HCT116 (cell line): Measurements from ENCODE around the gene IPO8. TPM values are rescaled to one million over a fixed set of nuclear protein-coding genes. Genes with fewer than 3 reads are reported as not detected.

ENCODE experiments used
- ATAC-seq: fragments of 200-7000 bp; cut with Tn5 transposase; 2 replicates; pipeline ENCODE4 v1.9.1; 2020; ENCODE audit warnings: mild to moderate bottlenecking, moderate library complexity
- BruUV-seq: library from RNA; stranded (reverse); fragments of 400-500 nt; replicated peaks from 2 replicates; lab custom pipeline; 2021; lab: Mats Ljungman, UMichigan
- CTCF ChIA-PET: fragments of 300-600 bp; sonication (Branson Sonifier 250); formaldehyde crosslinking; loops from one replicate; lab custom pipeline; 2021; ENCODE audit warnings: antibody characterized with exemption; lab: Charles Lee
- POLR2A ChIA-PET: fragments of 300-600, 350-600 bp; sonication (Branson Sonifier 250); formaldehyde crosslinking; loops from one replicate; lab custom pipeline; 2021; ENCODE audit warnings: antibody characterized with exemption; lab: Charles Lee
- RAD21 ChIA-PET, 2 experiments: fragments of 300-600 bp; sonication (Branson Sonifier 250); formaldehyde crosslinking; loops; one replicate each; lab custom pipeline; 2023; ENCODE audit warnings: low total read pairs in 2 of 2; ENCODE audit not compliant: uncharacterized antibody in 2 of 2, unreplicated experiment in 2 of 2, low non-redundant PET in 1 of 2; lab: Charles Lee
- DNase-seq: peaks from one replicate; pipeline ENCODE4 v3.0.0-alpha.2; 2010; ENCODE audit warnings: low read depth, low spot score
- H2AFZ ChIP-seq: fragments of 200-600 bp; shearing (Covaris generic), sonication (generic); 2 replicates; pipeline ENCODE4 v1.6.1; 2017; ENCODE audit warnings: low read depth, mixed run types, mixed read lengths, antibody characterized with exemption, low read length; ENCODE audit not compliant: poor library complexity, severe bottlenecking
- H3K27ac ChIP-seq: 2 replicates; pipeline ENCODE4 v1.5.1; 2012; ENCODE audit warnings: low read depth, low read length
- H3K27me3 ChIP-seq: fragments of 200-600 bp; sonication (generic); 2 replicates; pipeline ENCODE4 v1.6.1; 2016; ENCODE audit warnings: mixed run types, low read length, mixed read lengths; ENCODE audit not compliant: insufficient read depth
- H3K36me3 ChIP-seq, 2 experiments: fragments of 200-500 bp in 1 of 2; fragments of 200-600 bp in 1 of 2; sonication (Bioruptor generic) in 1 of 2; sonication (generic) in 1 of 2; 2 replicates each; pipeline versions ENCODE4 v1.5.1 to v1.6.1; 2014 to 2016; ENCODE audit warnings: low read length in 2 of 2, inconsistent platforms in 1 of 2, mixed read lengths in 1 of 2, mixed run types in 1 of 2; ENCODE audit not compliant: insufficient read depth in 2 of 2, control insufficient read depth in 1 of 2
- H3K4me1 ChIP-seq, 2 experiments: fragments of 200-600 bp in 1 of 2; sonication (generic) in 1 of 2; 2 replicates each; pipeline versions ENCODE4 v1.5.1 to v1.6.1; 2012 to 2017; ENCODE audit warnings: low read length in 2 of 2, inconsistent platforms in 1 of 2, mild to moderate bottlenecking in 1 of 2, mixed read lengths in 1 of 2, mixed run types in 1 of 2, moderate library complexity in 1 of 2; ENCODE audit not compliant: insufficient read depth in 2 of 2, control insufficient read depth in 1 of 2
- H3K4me2 ChIP-seq: fragments of 200-600 bp; sonication (generic); 2 replicates; pipeline ENCODE4 v1.6.1; 2017; ENCODE audit warnings: mixed run types, low read length, mixed read lengths
- H3K4me3 ChIP-seq, 2 experiments: fragments of 200-600 bp in 1 of 2; sonication (generic) in 1 of 2; replicated peaks in 1 of 2; 2 replicates each; pipeline ENCODE4 v1.5.1; 2011 to 2016; ENCODE audit warnings: low read length in 2 of 2, control low read depth in 1 of 2, low read depth in 1 of 2, mild to moderate bottlenecking in 1 of 2, mixed read lengths in 1 of 2, mixed run types in 1 of 2
- H3K79me2 ChIP-seq: fragments of 200-600 bp; sonication (generic); 2 replicates; pipeline ENCODE4 v1.6.1; 2017; ENCODE audit warnings: mild to moderate bottlenecking, mixed run types, low read length, moderate library complexity, mixed read lengths; ENCODE audit not compliant: insufficient read depth
- H3K9ac ChIP-seq: fragments of 200-600 bp; sonication (generic); 2 replicates; pipeline ENCODE4 v1.6.1; 2016; ENCODE audit warnings: low read length, mixed read lengths
- H3K9me2 ChIP-seq: fragments of 200-600 bp; sonication (generic), shearing (Covaris generic); 2 replicates; pipeline ENCODE4 v1.6.1; 2017; ENCODE audit warnings: mixed run types, mild to moderate bottlenecking, moderate library complexity; ENCODE audit not compliant: insufficient read depth
- H3K9me3 ChIP-seq, 2 experiments: fragments of 200-500 bp in 1 of 2; fragments of 200-600 bp in 1 of 2; sonication (Bioruptor generic) in 1 of 2; sonication (generic) in 1 of 2; 2 replicates each; pipeline ENCODE4 v1.6.1; 2014 to 2017; ENCODE audit warnings: low read length in 2 of 2, mixed read lengths in 2 of 2, inconsistent platforms in 1 of 2, low read depth in 1 of 2, mild to moderate bottlenecking in 1 of 2, mixed run types in 1 of 2, moderate library complexity in 1 of 2; ENCODE audit not compliant: control insufficient read depth in 1 of 2, insufficient read depth in 1 of 2
- H4K20me1 ChIP-seq: fragments of 200-600 bp; sonication (generic), shearing (Covaris generic); 2 replicates; pipeline ENCODE4 v1.6.1; 2017; ENCODE audit warnings: mixed run types, mild to moderate bottlenecking, moderate library complexity; ENCODE audit not compliant: insufficient read depth
- CBX3 ChIP-seq: IDR thresholded peaks from 2 replicates; pipeline ENCODE4 v1.6.1; 2012; ENCODE audit warnings: low read depth
- CEBPB ChIP-seq: IDR thresholded peaks from 2 replicates; pipeline ENCODE4 v1.6.1; 2012; ENCODE audit warnings: low read depth
- EGR1 ChIP-seq: IDR thresholded peaks from 2 replicates; pipeline ENCODE4 v1.6.1; 2012; ENCODE audit warnings: low read depth
- EZH2 ChIP-seq: fragments of 200-600 bp; sonication (generic); IDR thresholded peaks from 2 replicates; pipeline ENCODE4 v1.6.1; 2017; ENCODE audit warnings: antibody characterized with exemption, mixed run types
- EZH2phosphoT487 ChIP-seq: fragments of 200-600 bp; IDR thresholded peaks from 2 replicates; pipeline ENCODE4 v1.6.1; 2018; ENCODE audit warnings: antibody characterized with exemption, borderline replicate concordance
- JUND ChIP-seq: IDR thresholded peaks from 2 replicates; pipeline ENCODE4 v1.6.1; 2012
- POLR2AphosphoS5 ChIP-seq: IDR thresholded peaks from 2 replicates; pipeline ENCODE4 v1.6.1; 2011; ENCODE audit warnings: mild to moderate bottlenecking, low read depth, low read length, moderate library complexity
- SIN3A ChIP-seq: IDR thresholded peaks from 2 replicates; pipeline ENCODE4 v1.6.1; 2012; ENCODE audit warnings: low read depth
- SP1 ChIP-seq: IDR thresholded peaks from 2 replicates; pipeline ENCODE4 v1.6.1; 2012; ENCODE audit warnings: low read depth
- TCF7L2 ChIP-seq: IDR thresholded peaks from 2 replicates; pipeline ENCODE4 v1.7.0; 2011; ENCODE audit warnings: borderline replicate concordance, inconsistent platforms; ENCODE audit not compliant: insufficient read depth, insufficient read length; ENCODE audit errors: extremely low read depth
- YY1 ChIP-seq: IDR thresholded peaks from 2 replicates; pipeline ENCODE4 v1.6.1; 2011; ENCODE audit warnings: low read length, low read depth, moderate library complexity, mild to moderate bottlenecking; ENCODE audit not compliant: insufficient replicate concordance; ENCODE audit errors: extremely low read depth
- ZFX ChIP-seq: fragments of 450-650 bp; IDR thresholded peaks from 2 replicates; pipeline ENCODE4 v1.6.1; 2017
- ZNF274 ChIP-seq: fragments of 200-500 bp; sonication (Bioruptor generic); IDR thresholded peaks from 2 replicates; pipeline ENCODE4 v1.6.1; 2014; ENCODE audit warnings: mild to moderate bottlenecking, low read depth, low read length, inconsistent platforms
- intact Hi-C: fragments of 100-400 bp; cut with micrococcal nuclease; formaldehyde crosslinking; loops from 2 replicates; pipeline ENCODE4 v1.10.0; 2022
- total RNA-seq: library from RNA; stranded (reverse); gene quantifications from one replicate; pipeline ENCODE4 v1.2.1, GENCODE V29; 2021; ENCODE audit not compliant: unreplicated experiment
- TF ChIP-seq, protein P1 (sequence below): IDR thresholded peaks from 2 replicates; pipeline ENCODE4 v1.6.1; 2012
- TF ChIP-seq, protein P2 (sequence below), 3 experiments: fragments of 200-600 bp in 1 of 3; sonication (generic) in 1 of 3; IDR thresholded peaks in 2 of 3; conservative IDR thresholded peaks in 1 of 3; 2 replicates each; pipeline ENCODE4 v1.5.1; 2012 to 2017; ENCODE audit warnings: low read depth in 2 of 3, low read length in 2 of 3, antibody characterized with exemption in 1 of 3, borderline replicate concordance in 1 of 3, control low read depth in 1 of 3, mild to moderate bottlenecking in 1 of 3, mixed read lengths in 1 of 3, mixed run types in 1 of 3, moderate library complexity in 1 of 3; ENCODE audit not compliant: insufficient read depth in 1 of 3
- TF ChIP-seq, protein P3 (sequence below): IDR thresholded peaks from 2 replicates; pipeline ENCODE4 v1.6.1; 2012; ENCODE audit warnings: low read depth
- TF ChIP-seq, protein P4 (sequence below): IDR thresholded peaks from 2 replicates; pipeline ENCODE4 v1.6.1; 2011; ENCODE audit warnings: mild to moderate bottlenecking, low read length, moderate library complexity; ENCODE audit not compliant: insufficient replicate concordance; ENCODE audit errors: extremely low read depth

The IPO8 gene
- total RNA-seq, 1 experiment from 2014 or later = 41.4 TPM

DNA sequence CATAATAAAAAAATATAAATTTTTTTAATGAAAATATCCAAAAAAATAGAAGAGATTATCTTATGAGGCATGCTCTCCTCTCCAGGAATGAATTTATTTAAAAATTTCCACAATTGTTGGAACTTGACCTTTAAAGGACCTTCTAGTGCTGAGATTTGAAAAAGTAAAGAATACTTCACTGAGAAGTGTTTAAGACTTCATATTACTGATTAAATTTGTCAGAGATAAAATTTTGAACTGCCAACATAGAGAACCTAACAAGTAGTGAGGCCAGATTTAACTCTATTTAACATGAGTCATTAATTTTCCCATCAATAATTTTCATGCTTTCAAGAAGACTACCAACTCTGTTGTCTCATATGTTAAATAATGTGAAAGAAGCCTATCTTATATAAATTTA is 44.6 kb upstream of the IPO8 start:
- H3K9me2 ChIP-seq = no peaks in the 10 kb centered on the region
- peaks cover 0 to 8% of the 10 kb centered on the region in 2 experiments; a peak in 2 of 4 replicates for H3K36me3 ChIP-seq
- H3K4me1 ChIP-seq = no peaks in the 10 kb centered on the region
- DNase-seq (no peak), ATAC-seq (no peak)
- H3K27ac ChIP-seq = no peak overlapping the region
- no peaks in the 10 kb centered on the region for H3K27me3 ChIP-seq
- intact Hi-C loops = no loop called here
- no peaks in the 10 kb centered on the region for H4K20me1 ChIP-seq
- no peak overlapping the region for H3K4me2 ChIP-seq
- no TSS peak for BruUV-seq
- CTCF ChIA-PET = no interaction called here
- peaks cover 50% of the 10 kb centered on the region for H3K79me2 ChIP-seq
- no peak overlapping the region for H3K9ac ChIP-seq
- POLR2A ChIA-PET = no interaction called here
- no peak overlapping the region for H2AFZ ChIP-seq
- no peaks in the 10 kb centered on the region for H3K9me3 ChIP-seq
- TF ChIP-seq ZFX (no peak), JUND (no peak), EZH2phosphoT487 (no peak), SIN3A (no peak), TCF7L2 (no peak), EZH2 (no peak), SP1 (no peak), EGR1 (no peak), POLR2AphosphoS5 (no peak), YY1 (no peak), CEBPB (no peak), CBX3 (no peak), ZNF274 (no peak)
- TF ChIP-seq, protein P1, sequence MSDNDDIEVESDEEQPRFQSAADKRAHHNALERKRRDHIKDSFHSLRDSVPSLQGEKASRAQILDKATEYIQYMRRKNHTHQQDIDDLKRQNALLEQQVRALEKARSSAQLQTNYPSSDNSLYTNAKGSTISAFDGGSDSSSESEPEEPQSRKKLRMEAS = no peak
- TF ChIP-seq, protein P2, sequence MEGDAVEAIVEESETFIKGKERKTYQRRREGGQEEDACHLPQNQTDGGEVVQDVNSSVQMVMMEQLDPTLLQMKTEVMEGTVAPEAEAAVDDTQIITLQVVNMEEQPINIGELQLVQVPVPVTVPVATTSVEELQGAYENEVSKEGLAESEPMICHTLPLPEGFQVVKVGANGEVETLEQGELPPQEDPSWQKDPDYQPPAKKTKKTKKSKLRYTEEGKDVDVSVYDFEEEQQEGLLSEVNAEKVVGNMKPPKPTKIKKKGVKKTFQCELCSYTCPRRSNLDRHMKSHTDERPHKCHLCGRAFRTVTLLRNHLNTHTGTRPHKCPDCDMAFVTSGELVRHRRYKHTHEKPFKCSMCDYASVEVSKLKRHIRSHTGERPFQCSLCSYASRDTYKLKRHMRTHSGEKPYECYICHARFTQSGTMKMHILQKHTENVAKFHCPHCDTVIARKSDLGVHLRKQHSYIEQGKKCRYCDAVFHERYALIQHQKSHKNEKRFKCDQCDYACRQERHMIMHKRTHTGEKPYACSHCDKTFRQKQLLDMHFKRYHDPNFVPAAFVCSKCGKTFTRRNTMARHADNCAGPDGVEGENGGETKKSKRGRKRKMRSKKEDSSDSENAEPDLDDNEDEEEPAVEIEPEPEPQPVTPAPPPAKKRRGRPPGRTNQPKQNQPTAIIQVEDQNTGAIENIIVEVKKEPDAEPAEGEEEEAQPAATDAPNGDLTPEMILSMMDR (IDR thresholded peaks at IDR 0.05 in 2 of 3, conservative IDR thresholded peaks at IDR 0.05 in 1 of 3; ENCODE audit: borderline replicate concordance in 1 of 3, insufficient read depth in 1 of 3, low read depth in 2 of 3, low read length in 2 of 3) = no peak
- TF ChIP-seq, protein P3, sequence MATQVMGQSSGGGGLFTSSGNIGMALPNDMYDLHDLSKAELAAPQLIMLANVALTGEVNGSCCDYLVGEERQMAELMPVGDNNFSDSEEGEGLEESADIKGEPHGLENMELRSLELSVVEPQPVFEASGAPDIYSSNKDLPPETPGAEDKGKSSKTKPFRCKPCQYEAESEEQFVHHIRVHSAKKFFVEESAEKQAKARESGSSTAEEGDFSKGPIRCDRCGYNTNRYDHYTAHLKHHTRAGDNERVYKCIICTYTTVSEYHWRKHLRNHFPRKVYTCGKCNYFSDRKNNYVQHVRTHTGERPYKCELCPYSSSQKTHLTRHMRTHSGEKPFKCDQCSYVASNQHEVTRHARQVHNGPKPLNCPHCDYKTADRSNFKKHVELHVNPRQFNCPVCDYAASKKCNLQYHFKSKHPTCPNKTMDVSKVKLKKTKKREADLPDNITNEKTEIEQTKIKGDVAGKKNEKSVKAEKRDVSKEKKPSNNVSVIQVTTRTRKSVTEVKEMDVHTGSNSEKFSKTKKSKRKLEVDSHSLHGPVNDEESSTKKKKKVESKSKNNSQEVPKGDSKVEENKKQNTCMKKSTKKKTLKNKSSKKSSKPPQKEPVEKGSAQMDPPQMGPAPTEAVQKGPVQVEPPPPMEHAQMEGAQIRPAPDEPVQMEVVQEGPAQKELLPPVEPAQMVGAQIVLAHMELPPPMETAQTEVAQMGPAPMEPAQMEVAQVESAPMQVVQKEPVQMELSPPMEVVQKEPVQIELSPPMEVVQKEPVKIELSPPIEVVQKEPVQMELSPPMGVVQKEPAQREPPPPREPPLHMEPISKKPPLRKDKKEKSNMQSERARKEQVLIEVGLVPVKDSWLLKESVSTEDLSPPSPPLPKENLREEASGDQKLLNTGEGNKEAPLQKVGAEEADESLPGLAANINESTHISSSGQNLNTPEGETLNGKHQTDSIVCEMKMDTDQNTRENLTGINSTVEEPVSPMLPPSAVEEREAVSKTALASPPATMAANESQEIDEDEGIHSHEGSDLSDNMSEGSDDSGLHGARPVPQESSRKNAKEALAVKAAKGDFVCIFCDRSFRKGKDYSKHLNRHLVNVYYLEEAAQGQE = no peak
- TF ChIP-seq, protein P4, sequence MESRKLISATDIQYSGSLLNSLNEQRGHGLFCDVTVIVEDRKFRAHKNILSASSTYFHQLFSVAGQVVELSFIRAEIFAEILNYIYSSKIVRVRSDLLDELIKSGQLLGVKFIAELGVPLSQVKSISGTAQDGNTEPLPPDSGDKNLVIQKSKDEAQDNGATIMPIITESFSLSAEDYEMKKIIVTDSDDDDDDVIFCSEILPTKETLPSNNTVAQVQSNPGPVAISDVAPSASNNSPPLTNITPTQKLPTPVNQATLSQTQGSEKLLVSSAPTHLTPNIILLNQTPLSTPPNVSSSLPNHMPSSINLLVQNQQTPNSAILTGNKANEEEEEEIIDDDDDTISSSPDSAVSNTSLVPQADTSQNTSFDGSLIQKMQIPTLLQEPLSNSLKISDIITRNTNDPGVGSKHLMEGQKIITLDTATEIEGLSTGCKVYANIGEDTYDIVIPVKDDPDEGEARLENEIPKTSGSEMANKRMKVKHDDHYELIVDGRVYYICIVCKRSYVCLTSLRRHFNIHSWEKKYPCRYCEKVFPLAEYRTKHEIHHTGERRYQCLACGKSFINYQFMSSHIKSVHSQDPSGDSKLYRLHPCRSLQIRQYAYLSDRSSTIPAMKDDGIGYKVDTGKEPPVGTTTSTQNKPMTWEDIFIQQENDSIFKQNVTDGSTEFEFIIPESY = no peak
- H3K4me3 ChIP-seq = no peak overlapping the region
- RAD21 ChIA-PET = no interaction called here
